Upper lobe of right lung (tissue), 1 donor: Measurements from ENCODE around the gene APBA2. TPM values are rescaled to one million over a fixed set of nuclear protein-coding genes. Genes with fewer than 3 reads are reported as not detected.
"Not testable (repeated sequence)": the region's sequence is repeated elsewhere in the genome, so short reads cannot be mapped to it uniquely, and the experiment has no call there.

Source experiments
- ATAC-seq: fragments of 200-7000 bp; cut with Tn5 transposase; one replicate; pipeline ENCODE4 v1.9.1; 2020; ENCODE audit warnings: mild to moderate bottlenecking, moderate library complexity
- DNase-seq: peaks from one replicate; pipeline ENCODE4 v3.0.0-alpha.2; 2020
- H3K27ac ChIP-seq: fragments of 200-600 bp; one replicate; pipeline ENCODE4 v1.8.0; 2022
- H3K27me3 ChIP-seq: fragments of 200-600 bp; one replicate; pipeline ENCODE4 v1.8.0; 2022; ENCODE audit warnings: mild to moderate bottlenecking
- H3K36me3 ChIP-seq: fragments of 200-600 bp; one replicate; pipeline ENCODE4 v1.8.0; 2022
- H3K4me1 ChIP-seq: fragments of 200-600 bp; one replicate; pipeline ENCODE4 v1.8.0; 2022
- H3K4me3 ChIP-seq: fragments of 200-600 bp; one replicate; pipeline ENCODE4 v1.8.0; 2022; ENCODE audit warnings: mild to moderate bottlenecking
- H3K9me3 ChIP-seq: fragments of 200-600 bp; one replicate; pipeline ENCODE4 v1.8.0; 2022
- CTCF ChIP-seq: fragments of 200-600 bp; IDR thresholded peaks from one replicate; pipeline ENCODE4 v1.8.0; 2022; ENCODE audit warnings: antibody characterized with exemption
- intact Hi-C: fragments of 100-400 bp; cut with DNase I; formaldehyde crosslinking; loops from one replicate; pipeline ENCODE4 v1.11.0; 2022
- total RNA-seq: library from RNA; stranded (reverse); fragmentation: NEBNext Ultra II Directional; extraction: Animal tissue kit (Norgen Biotek cat#: 25700); gene quantifications from one replicate; pipeline ENCODE4 v1.2.1, GENCODE V29; 2021
- donor health status: DM: no; HTN: yes; CAD: no; lungs with severe emphysema.

APBA2 gene
- total RNA-seq, 1 donor from 2014 or later, result 4.2 TPM

GRCh38 chr15:28861031-28861534 lies 24.7 kb upstream of the APBA2 start:
- no peak for DNase-seq
- TF ChIP-seq CTCF, result no peak
- no peaks in the 10 kb centered on the region for H3K27me3 ChIP-seq
- no peak overlapping the region for H3K4me3 ChIP-seq
- intact Hi-C loops, result no loop called here
- H3K9me3 ChIP-seq, result no peaks in the 10 kb centered on the region
- H3K36me3 ChIP-seq, result no peaks in the 10 kb centered on the region
- H3K27ac ChIP-seq, result no peak overlapping the region
- peak; percentile 74 for ATAC-seq
- no peaks in the 10 kb centered on the region for H3K4me1 ChIP-seq

GRCh38 chr15:28861589-28862293 lies 24.0 kb upstream of the APBA2 start:
- H3K4me1 ChIP-seq, DNase-seq, H3K9me3 ChIP-seq, H3K27me3 ChIP-seq, intact Hi-C loops, ATAC-seq, H3K4me3 ChIP-seq, H3K27ac ChIP-seq, H3K36me3 ChIP-seq: not testable (repeated sequence)

DNA sequence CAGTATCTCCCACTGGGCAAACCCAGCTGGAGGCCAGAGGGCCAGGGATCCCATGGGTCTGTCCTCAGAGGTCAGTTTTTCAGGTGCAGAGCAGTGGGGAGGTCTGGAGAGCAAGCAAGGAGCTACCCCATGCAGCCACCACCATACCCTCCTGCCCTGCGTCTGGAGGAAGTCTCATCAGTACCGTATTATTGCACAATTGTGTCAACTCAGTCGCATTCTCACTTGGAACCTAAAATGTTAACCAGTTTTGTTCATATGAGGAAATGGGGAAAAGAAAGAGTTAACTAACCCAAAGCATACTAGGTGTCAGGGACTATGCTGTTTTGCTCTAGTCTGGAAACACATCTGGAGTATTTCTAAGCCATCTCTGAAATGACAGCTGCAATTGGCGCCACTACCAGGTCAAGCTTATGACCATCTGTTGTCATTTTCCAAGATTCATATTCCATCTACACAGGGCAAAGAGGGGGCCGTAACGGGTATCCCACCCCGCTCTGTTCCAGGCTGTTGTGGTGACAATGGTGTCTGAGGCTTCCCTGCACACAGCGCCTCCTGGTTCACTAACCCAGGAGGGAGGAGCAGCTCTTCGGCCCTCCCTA lies 16.9 kb upstream of the APBA2 start:
- Histone ChIP-seq H3K27me3 (no peaks in the 10 kb centered on the region), H3K36me3 (no peaks in the 10 kb centered on the region), H3K4me3 (no peak overlapping the region), H3K27ac (no peak overlapping the region), H3K4me1 (no peaks in the 10 kb centered on the region), H3K9me3 (no peaks in the 10 kb centered on the region)
- DNase-seq (peak; percentile 7), ATAC-seq (no peak)
- no peak for TF ChIP-seq CTCF
- intact Hi-C loops, result no loop called here

- no peaks in the 10 kb centered on the region for H3K36me3 ChIP-seq
- H3K9me3 ChIP-seq, result no peaks in the 10 kb centered on the region
- no peaks in the 10 kb centered on the region for H3K27me3 ChIP-seq
- DNase-seq, result no peak
- H3K27ac ChIP-seq, result no peak overlapping the region
- no peak overlapping the region for H3K4me3 ChIP-seq
- no peak for ATAC-seq
- no peak for TF ChIP-seq CTCF
- intact Hi-C loops, result no loop called here
- no peaks in the 10 kb centered on the region for H3K4me1 ChIP-seq
These were observed 14.6 kb upstream of the APBA2 start for GRCh38 chr15:28871168-28871567.

GRCh38 chr15:28873006-28873405 lies 12.8 kb upstream of the APBA2 start:
- no peak for TF ChIP-seq CTCF
- Histone ChIP-seq H3K9me3 (no peaks in the 10 kb centered on the region), H3K4me1 (no peaks in the 10 kb centered on the region), H3K27me3 (no peaks in the 10 kb centered on the region), H3K27ac (no peak overlapping the region), H3K4me3 (no peak overlapping the region), H3K36me3 (no peaks in the 10 kb centered on the region)
- DNase-seq (no peak), ATAC-seq (no peak)
- intact Hi-C loops, result no loop called here

GRCh38 chr15:28873585-28874190 lies 12.1 kb upstream of the APBA2 start:
- ATAC-seq, result no peak
- no peak for DNase-seq
- H3K27ac ChIP-seq, result no peak overlapping the region
- H3K4me1 ChIP-seq, result no peaks in the 10 kb centered on the region
- no peak for TF ChIP-seq CTCF
- H3K27me3 ChIP-seq, result no peaks in the 10 kb centered on the region
- intact Hi-C loops, result no loop called here
- H3K36me3 ChIP-seq, result no peaks in the 10 kb centered on the region
- H3K9me3 ChIP-seq, result no peaks in the 10 kb centered on the region
- no peak overlapping the region for H3K4me3 ChIP-seq
